ENCODE measurements around the gene NGB.

DNA sequence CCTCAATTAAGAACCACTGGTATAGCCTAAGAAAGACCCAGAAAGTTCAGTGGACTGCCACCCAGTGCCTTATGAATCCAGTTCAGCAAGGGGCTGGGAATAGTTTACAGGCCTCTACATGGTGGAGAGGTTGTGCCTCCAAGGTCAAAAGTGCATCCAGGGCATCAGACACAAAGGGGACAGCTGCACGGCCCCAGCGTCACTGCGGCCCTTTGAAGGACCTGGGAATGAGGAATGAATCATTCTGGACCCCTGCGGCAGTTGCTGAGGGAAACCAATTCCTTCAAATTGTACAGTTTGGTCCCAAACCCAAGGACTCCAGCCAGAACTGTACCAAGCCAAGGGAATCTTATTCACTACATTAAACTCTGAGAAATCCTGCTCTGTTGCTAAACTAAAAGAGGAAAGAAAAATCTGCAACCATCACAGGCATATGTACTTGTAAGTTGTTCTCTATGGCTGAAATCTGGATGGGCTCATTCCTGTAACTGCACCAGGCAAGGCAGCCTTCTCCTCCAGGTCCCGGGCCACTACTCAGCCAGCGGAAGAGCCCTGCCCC lies 10.9 kb upstream of the NGB start:
- TF ChIP-seq POLR2A (IDR thresholded peaks at IDR 0.05; ENCODE audit: low read depth, low read length) (no peak), POLR2AphosphoS5 (IDR thresholded peaks at IDR 0.05; ENCODE audit: low read depth, low read length) (no peak), TAF1 (IDR thresholded peaks at IDR 0.05; ENCODE audit: borderline replicate concordance, low read depth, low read length) (no peak)

Measured in GM12892 (cell line).